ACHN (cell line): ENCODE measurements around the gene AKR7A3.
"Not testable (repeated sequence)": the region's sequence is repeated elsewhere in the genome, so short reads cannot be mapped to it uniquely, and the experiment has no call there.

Source experiments
- DNase-seq: peaks from one replicate; pipeline ENCODE4 v3.0.0-alpha.2; 2015
- in situ Hi-C: cut with HindIII; loops from 2 replicates; pipeline ENCODE4 v1.10.0; 2017; ENCODE audit warnings: low sequenced_read_pairs, low pct_ligation_motif_present, low pct_unique_long_range_greater_than_20kb

Gene AKR7A3

DNA sequence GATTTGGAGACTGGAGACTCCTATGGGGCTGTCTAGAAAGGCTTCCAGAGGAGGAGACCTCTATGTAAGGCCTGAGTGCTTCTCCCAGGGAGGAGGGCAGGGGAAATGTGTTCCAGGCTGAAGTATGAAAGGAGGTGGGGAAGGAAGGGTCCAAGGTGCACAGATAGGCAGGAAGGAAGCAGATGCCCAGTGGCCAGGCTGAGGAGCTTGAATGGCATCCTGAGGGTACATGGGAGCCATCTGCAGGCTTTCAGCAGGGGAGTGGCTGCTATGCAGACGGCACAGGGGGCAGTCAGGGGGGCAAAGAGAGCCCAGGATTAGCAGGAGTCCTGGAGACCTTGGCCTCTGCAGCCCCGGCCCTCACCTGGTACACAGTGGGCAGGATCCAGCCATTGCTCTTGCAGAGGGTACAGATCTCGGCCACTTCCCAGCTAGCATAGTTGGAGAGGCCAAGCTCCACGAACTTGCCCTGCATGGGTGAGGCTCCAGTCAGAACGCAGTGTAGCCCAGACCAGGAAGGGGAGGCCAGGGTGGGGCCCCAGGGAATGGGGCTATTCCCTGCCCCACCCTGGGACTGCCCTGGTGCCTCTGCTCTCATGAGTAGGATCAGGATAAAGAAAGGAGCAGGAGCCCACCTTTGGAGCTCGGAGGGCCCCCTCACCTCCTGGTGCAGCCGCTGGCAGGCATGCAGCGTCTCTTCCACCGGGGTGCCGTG lies 19.4 kb upstream of the AKR7A3 start:
- no peak for DNase-seq
- in situ Hi-C loops = no loop called here

GRCh38 chr1:19306941-19307340 lies 18.4 kb upstream of the AKR7A3 start:
- in situ Hi-C loops = no loop called here
- DNase-seq = no peak

GRCh38 chr1:19305880-19306279 lies 17.3 kb upstream of the AKR7A3 start:
- in situ Hi-C loops = no loop called here
- no peak for DNase-seq

DNA sequence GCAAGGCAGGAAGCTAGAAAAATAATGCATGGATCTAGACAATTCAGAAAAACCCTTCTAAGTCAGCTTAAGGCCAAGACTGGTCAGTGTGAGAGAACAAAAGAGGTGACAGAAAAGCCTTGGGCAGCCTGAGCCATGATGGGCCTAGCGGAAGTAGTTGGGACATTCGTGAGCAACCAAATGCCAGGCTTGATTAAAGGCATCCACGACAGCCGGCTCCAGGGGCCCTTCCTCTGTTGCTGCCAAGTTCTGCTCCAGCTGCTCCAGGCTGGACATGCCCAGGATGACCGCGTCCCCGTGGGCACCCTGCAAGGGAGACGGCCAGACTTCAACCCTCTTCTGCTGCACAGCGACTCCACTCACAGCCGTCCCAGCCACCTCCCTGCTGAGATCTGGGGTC lies 15.5 kb upstream of the AKR7A3 start:
- DNase-seq, in situ Hi-C loops: not testable (repeated sequence)

- in situ Hi-C loops = no loop called here
- no peak for DNase-seq
Measured at GRCh38 chr1:19300211-19300610, 11.6 kb upstream of the AKR7A3 start.

- no peak for DNase-seq
- in situ Hi-C loops = no loop called here
Measured at GRCh38 chr1:19294638-19295037, 6.1 kb upstream of the AKR7A3 start.

DNA sequence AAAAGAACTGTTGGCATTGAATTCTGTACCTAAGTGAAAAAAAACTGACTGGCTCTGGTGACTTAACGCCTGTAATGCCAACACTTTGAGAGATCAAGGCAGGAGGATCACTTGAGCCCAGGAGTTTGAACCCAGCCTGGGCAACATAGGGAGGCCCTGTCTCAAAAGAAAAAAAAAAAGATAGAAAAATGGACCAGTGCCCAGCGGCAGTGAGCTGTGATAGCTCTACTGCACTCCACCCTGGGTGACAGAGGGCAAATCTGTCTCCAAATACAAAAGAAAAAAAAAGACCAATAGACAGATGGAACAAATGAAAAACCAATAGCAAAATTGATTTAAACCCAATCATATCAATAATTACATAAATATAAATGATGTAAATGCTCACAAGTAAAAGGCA lies 674 bp upstream of the AKR7A3 start:
- no peak for DNase-seq
- in situ Hi-C loops = no loop called here

DNA sequence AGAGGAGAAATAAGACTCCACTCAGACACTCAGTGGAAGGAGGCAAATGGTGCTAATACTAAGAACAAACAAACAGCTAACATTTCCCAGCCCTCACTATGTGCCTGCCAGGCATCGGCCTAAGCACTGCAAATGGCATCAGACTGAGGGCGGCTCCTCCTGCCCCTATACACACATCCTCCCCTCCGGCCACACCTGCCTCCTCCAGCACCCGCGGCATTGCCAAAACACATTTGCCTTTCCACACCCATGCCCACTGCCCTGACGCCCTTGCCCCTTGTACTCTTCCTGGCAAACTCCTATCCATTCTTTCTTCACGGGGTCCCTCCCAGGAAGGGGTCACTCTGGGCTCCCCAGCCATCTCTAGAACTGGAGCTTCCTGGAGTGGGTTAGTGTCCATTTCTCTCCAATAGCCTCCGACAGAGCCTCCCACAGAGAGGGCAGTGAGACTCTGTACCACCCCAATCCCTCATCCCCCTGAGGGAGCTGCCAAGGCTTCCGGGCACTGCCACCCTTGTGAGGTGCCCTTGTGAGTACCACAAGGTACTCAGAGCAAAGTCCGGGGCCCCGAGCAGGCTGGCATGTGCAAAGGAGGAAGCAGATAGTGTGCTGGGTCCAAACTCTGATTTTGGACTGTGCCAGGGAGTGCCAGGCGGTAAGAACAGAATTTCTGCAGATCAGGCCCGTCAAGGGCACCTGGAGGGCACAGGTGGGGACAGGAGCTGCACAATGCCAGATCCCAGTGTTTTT lies 959 bp downstream of the AKR7A3 start:
- DNase-seq = no peak
- in situ Hi-C loops = no loop called here

DNA sequence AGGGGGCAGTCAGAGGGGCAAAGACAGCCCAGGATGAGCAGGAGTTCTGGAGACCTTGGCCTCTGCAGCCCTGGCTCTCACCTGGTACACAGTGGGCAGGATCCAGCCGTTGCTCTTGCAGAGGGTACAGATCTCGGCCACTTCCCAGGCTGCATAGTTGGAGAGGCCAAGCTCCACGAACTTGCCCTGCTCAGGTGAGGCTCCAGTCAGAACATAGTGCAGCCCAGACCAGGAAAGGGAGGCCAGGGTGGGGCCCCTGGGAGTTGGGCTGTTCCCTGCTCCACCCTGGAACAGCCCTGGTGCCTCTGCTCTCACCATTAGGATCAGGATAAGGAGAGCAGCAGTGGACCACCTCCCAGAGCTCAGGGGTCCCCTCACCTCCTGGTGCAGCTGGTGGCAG lies 2.8 kb downstream of the AKR7A3 start:
- in situ Hi-C loops, DNase-seq: not testable (repeated sequence)

DNA sequence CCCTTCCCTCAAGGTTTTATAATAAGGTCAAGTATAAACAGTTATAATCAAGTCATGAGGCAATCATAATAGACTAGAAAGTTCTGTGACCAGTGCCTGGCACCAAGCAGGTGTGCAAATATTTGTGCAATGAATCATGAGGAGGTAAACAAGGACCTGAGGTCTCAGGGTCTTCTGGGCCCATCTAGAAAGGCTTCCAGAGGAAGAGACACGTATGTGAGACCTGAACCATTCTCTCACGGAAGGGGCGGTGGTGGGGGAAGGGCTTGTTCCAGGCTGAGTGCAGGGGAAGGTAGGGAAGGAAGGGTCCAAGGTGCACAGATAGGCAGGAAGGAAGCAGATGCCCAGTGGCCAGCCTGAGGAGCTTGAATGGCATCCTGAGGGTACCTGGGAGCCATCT lies 3.2 kb downstream of the AKR7A3 start:
- in situ Hi-C loops, DNase-seq: not testable (repeated sequence)

DNA sequence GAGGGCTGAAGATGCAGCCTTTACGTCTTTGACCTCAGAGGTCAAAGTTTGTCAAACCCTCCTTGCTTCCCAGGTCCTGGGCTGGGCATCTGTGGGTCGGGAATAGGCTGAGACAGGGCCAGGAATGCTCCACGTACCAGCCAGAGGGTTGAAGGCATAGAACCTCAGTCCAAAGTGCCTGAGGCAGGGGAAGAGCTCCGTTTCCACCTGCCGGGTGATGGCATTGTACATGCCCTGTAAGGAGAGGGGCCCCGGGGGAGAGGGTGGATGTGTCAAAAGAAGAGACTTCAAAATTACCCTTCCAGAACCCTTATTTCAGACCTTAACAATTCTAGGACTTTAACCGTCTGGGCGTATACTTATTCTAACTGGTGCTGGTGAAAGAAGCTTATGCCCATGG lies 3.7 kb downstream of the AKR7A3 start:
- no peak for DNase-seq
- in situ Hi-C loops = no loop called here

DNA sequence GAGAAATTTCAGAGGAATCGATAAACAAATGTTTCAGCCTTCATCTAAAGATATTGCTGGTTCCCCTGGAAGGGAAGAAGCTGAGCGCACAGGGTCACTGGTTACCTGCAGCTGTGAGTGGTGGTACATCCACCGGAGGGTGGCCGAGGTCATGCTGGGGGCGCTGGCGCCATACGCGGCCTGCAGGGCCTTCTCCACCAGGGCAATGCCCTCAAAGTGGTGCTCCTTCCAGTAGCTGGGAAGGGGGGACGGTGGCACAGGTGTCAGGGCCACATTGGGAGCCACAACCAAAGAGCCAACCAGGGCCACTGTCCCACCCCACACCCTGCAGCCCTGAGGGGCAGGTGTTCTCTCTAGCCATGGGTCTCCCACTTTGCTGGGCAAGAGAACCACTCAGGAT lies 4.7 kb downstream of the AKR7A3 start:
- in situ Hi-C loops = no loop called here
- DNase-seq = no peak

DNA sequence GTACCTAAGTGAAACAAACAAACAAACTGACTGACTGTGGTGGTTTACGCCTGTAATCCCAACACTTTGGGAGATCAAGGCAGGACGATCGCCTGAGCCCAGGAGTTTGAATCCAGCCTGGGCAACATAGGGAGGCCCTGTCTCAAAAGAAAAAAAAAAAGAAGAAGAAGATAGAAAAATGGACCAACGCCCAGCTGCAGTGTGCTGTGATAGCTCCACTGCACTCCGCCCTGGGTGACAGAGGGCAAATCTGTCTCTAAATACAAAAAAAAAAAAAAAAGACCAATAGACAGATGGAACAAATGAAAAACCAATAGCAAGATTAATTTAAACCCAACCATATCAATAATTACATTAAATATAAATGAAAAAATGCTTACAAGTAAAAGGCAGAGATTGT lies 13.9 kb downstream of the AKR7A3 start:
- in situ Hi-C loops = no loop called here
- DNase-seq = no peak

DNA sequence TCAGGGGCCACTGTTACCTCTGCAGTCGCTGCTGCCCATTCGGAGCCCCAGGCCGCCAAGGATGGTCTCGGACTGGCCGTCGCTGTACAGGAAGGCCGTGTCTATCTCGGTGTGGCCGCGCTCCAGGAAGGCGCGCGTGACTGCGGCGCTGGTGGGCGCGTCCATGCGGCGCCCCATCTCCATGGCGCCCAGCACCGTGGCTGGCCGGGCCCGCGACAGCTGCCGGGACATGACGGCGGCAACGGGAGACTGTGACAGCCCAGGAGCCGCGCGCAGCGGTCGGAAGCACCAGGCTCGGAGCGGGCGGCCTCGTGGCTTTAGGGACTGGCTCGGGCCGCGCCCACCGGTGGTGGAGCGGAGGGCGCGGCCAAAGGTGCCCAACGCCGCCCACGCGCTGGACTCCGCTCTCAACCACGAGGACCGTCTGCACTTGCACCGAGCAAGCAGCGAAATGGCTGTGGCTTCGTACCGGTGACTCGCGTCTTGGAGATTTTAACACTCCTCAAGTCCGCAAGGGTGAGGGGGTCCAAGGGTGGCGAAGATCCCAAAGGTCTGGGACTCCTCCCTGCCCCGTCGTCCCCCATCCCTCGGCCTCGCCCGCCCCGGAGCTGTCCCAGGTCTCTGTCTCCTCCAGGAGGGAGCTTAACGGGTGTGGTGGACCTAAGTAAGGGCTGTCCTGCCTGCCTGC lies 14.6 kb downstream of the AKR7A3 start:
- DNase-seq, in situ Hi-C loops: not testable (repeated sequence)

GRCh38 chr1:19273106-19273843 lies 15.3 kb downstream of the AKR7A3 start:
- DNase-seq = no peak
- in situ Hi-C loops = no loop called here

DNA sequence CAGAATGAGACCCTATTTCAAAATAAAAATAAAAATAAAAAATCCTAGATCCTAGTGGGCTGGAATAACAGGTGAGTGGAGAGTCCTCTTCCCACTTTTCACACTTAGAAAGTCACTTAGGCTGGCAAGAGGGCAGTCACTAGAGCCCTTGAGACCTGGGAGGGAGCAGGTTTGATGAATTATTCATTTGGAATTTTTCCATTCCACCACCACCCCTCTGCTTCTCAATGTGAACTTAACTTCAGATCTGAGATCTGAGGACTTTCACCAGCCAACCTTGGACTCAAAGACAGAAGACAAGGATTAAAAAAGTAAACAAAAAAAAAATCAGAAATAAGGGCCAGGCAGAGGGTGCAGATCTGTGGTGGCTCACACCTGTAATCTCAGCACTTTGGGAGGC lies 16.5 kb downstream of the AKR7A3 start:
- DNase-seq = no peak
- in situ Hi-C loops = no loop called here

DNA sequence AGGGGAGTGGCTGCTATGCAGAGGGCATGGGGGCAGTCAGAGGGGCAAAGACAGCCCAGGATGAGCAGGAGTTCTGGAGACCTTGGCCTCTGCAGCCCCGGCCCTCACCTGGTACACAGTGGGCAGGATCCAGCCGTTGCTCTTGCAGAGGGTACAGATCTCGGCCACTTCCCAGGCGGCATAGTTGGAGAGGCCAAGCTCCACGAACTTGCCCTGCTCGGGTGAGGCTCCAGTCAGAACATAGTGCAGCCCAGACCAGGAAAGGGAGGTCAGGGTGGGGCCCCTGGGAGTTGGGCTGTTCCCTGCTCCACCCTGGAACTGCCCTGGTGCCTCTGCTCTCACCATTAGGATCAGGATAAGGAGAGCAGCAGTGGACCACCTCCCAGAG lies 18.2 kb downstream of the AKR7A3 start:
- DNase-seq, in situ Hi-C loops: not testable (repeated sequence)

DNA sequence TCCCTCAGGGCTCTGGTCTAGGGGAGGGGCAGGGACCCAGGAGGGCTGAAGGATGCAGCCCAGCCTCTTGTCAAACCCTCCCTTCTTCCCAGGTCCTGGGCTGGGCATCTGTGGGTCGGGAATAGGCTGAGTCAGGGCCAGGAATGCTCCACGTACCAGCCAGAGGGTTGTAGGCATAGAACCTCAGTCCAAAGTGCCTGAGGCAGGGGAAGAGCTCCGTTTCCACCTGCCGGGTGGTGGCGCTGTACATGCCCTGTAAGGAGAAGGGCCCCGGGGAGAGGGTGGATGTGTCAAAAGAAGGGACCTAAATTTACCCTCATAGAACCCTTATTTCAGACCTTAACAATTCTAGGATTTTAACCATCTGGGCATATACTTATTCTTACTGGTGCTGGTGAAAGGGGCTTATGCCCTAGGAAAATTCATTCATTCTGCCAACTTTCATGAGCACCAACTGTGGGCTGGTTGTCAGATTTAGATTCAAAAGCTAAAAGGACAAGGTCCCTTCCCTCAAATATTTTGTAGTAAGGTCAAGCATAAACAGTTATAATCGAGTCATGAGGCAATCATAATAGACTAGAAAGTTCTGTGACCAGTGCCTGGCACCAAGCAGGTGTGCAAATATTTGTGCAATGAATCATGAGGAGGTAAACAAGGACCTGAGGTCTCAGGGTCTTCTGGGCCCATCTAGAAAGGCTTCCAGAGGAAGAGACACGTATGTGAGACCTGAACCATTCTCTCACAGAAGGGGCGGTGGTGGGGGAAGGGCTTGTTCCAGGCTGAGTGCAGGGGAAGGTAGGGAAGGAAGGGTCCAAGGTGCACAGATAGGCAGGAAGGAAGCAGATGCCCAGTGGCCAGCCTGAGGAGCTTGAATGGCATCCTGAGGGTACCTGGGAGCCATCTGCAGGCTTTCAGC lies 18.9 kb downstream of the AKR7A3 start:
- DNase-seq, in situ Hi-C loops: not testable (repeated sequence)
